H1 (cell line): Measurements from ENCODE around the gene AP5Z1. TPM values are rescaled to one million over a fixed set of nuclear protein-coding genes. Genes with fewer than 3 reads are reported as not detected.

Source experiments
- CTCF ChIA-PET: fragments of 300-600 bp; sonication (Branson Sonifier 250); formaldehyde crosslinking; loops from one replicate; lab custom pipeline; 2021; ENCODE audit not compliant: partially characterized antibody; lab: Charles Lee
- POLR2A ChIA-PET: fragments of 300-600 bp; sonication (Branson Sonifier 250); formaldehyde crosslinking; loops from one replicate; lab custom pipeline; 2021; ENCODE audit warnings: inconsistent platforms; ENCODE audit not compliant: partially characterized antibody; lab: Charles Lee
- DNase-seq, 2 experiments: peaks; one replicate each; pipeline versions ENCODE4 v3.0.0 to v3.0.0-alpha.2; 2010 to 2022; ENCODE audit warnings: low spot score in 2 of 2, low read depth in 1 of 2, mixed read lengths in 1 of 2
- FAIRE-seq: peaks from 2 replicates; lab custom pipeline; 2011; peaks lifted over from hg19 to GRCh38; lab: Jason Lieb, UNC
- H2AFZ ChIP-seq: 2 replicates; pipeline ENCODE4 v1.8.1; 2012; ENCODE audit warnings: low read length, inconsistent platforms
- H2AK5ac ChIP-seq: 2 replicates; pipeline ENCODE4 v1.6.1; 2013; ENCODE audit warnings: low read depth, low read length
- H2BK120ac ChIP-seq: replicated peaks from 2 replicates; pipeline ENCODE3; 2013; ENCODE audit warnings: low read depth, low read length, inconsistent platforms
- H2BK12ac ChIP-seq: 2 replicates; pipeline ENCODE4 v1.6.1; 2013; ENCODE audit warnings: low read depth, low read length
- H2BK15ac ChIP-seq: 2 replicates; pipeline ENCODE4 v1.6.1; 2013; ENCODE audit warnings: low read length
- H2BK20ac ChIP-seq: 2 replicates; pipeline ENCODE4 v1.6.1; 2013; ENCODE audit warnings: low read length
- H2BK5ac ChIP-seq: 2 replicates; pipeline ENCODE4 v1.6.1; 2013; ENCODE audit warnings: low read depth, low read length
- H3K14ac ChIP-seq: 2 replicates; pipeline ENCODE4 v1.6.1; 2013; ENCODE audit warnings: inconsistent platforms; ENCODE audit not compliant: insufficient read length
- H3K18ac ChIP-seq: 2 replicates; pipeline ENCODE4 v1.6.1; 2013; ENCODE audit warnings: low read length; ENCODE audit errors: extremely low read depth
- H3K23ac ChIP-seq: 2 replicates; pipeline ENCODE4 v1.6.1; 2013; ENCODE audit warnings: inconsistent platforms; ENCODE audit not compliant: insufficient read length
- H3K23me2 ChIP-seq: 2 replicates; pipeline ENCODE4 v1.6.1; 2013; ENCODE audit warnings: low read depth, low read length
- H3K27ac ChIP-seq: 2 replicates; pipeline ENCODE4 v1.6.1; 2011; ENCODE audit warnings: low read depth, low read length, inconsistent platforms
- H3K27me3 ChIP-seq, 4 experiments: replicated peaks in 1 of 4; 1 replicate in 1 of 4; 2 replicates in 3 of 4; pipeline versions ENCODE4 v1.6.1 to v1.8.1; 2011 to 2013; ENCODE audit warnings: low read length in 3 of 4, mild to moderate bottlenecking in 3 of 4, inconsistent platforms in 2 of 4, mixed read lengths in 2 of 4, moderate library complexity in 1 of 4; ENCODE audit not compliant: control insufficient read depth in 3 of 4, insufficient read depth in 3 of 4; ENCODE audit errors: extremely low read depth in 1 of 4
- H3K36me3 ChIP-seq, 4 experiments: 2 replicates each; pipeline versions ENCODE4 v1.6.1 to v1.8.1; 2011 to 2013; ENCODE audit warnings: mild to moderate bottlenecking in 4 of 4, low read length in 3 of 4, moderate library complexity in 2 of 4, control low read depth in 1 of 4, inconsistent platforms in 1 of 4; ENCODE audit not compliant: insufficient read depth in 4 of 4, control insufficient read depth in 2 of 4
- H3K4ac ChIP-seq: replicated peaks from 2 replicates; pipeline ENCODE3; 2013; ENCODE audit warnings: low read length, low read depth, mixed read lengths, inconsistent platforms; ENCODE audit not compliant: insufficient read length
- H3K4me1 ChIP-seq, 4 experiments: replicated peaks in 1 of 4; 1 replicate in 1 of 4; 2 replicates in 3 of 4; pipeline versions ENCODE4 v1.6.1 to v1.8.1; 2011 to 2013; ENCODE audit warnings: low read length in 3 of 4, inconsistent platforms in 2 of 4, mixed read lengths in 1 of 4; ENCODE audit not compliant: insufficient read depth in 4 of 4, control insufficient read depth in 3 of 4
- H3K4me2 ChIP-seq, 2 experiments: 2 replicates each; pipeline versions ENCODE4 v1.6.1 to v1.8.1; 2011 to 2013; ENCODE audit warnings: low read depth in 2 of 2, low read length in 2 of 2, control low read depth in 1 of 2, inconsistent platforms in 1 of 2, mild to moderate bottlenecking in 1 of 2; ENCODE audit not compliant: insufficient read depth in 1 of 2
- H3K4me3 ChIP-seq, 4 experiments: fragments of 200-600, 300-600 bp in 1 of 4; sonication (generic), shearing (Covaris generic), sonication (Bioruptor Twin) in 1 of 4; 2 replicates each; pipeline versions ENCODE4 v1.5.1 to v1.8.1; 2011 to 2016; ENCODE audit warnings: low read length in 4 of 4, low read depth in 3 of 4, control low read depth in 2 of 4, inconsistent platforms in 2 of 4, mild to moderate bottlenecking in 2 of 4, mixed read lengths in 1 of 4, moderate library complexity in 1 of 4; ENCODE audit not compliant: insufficient read depth in 2 of 4; ENCODE audit errors: extremely low read depth in 1 of 4
- H3K56ac ChIP-seq: replicated peaks from 2 replicates; pipeline ENCODE3; 2013; ENCODE audit warnings: low read depth, mild to moderate bottlenecking, mixed read lengths, low read length, inconsistent platforms; ENCODE audit not compliant: insufficient read length
- H3K79me1 ChIP-seq: 2 replicates; pipeline ENCODE4 v1.6.1; 2013; ENCODE audit warnings: low read depth, low read length, control low read depth
- H3K79me2 ChIP-seq, 2 experiments: 2 replicates each; pipeline versions ENCODE4 v1.6.1 to v1.8.1; 2012 to 2013; ENCODE audit warnings: low read length in 2 of 2, mild to moderate bottlenecking in 2 of 2, inconsistent platforms in 1 of 2; ENCODE audit not compliant: insufficient read depth in 2 of 2, control insufficient read depth in 1 of 2
- H3K9ac ChIP-seq, 4 experiments: replicated peaks in 1 of 4; 1 replicate in 1 of 4; 2 replicates in 3 of 4; pipeline versions ENCODE4 v1.6.1 to v1.8.1; 2011 to 2013; ENCODE audit warnings: low read depth in 3 of 4, low read length in 3 of 4, control low read depth in 2 of 4, mild to moderate bottlenecking in 2 of 4, moderate library complexity in 2 of 4, inconsistent platforms in 1 of 4; ENCODE audit errors: extremely low read depth in 1 of 4
- H3K9me3 ChIP-seq, 2 experiments: 2 replicates each; pipeline versions ENCODE4 v1.6.1 to v1.8.1; 2012 to 2013; ENCODE audit warnings: mild to moderate bottlenecking in 2 of 2, moderate library complexity in 2 of 2, control low read depth in 1 of 2, inconsistent platforms in 1 of 2, low read depth in 1 of 2, low read length in 1 of 2, mixed read lengths in 1 of 2; ENCODE audit not compliant: insufficient read depth in 2 of 2
- H4K20me1 ChIP-seq, 2 experiments: replicated peaks in 1 of 2; 2 replicates each; pipeline versions ENCODE3 to v1.8.1; 2011 to 2013; ENCODE audit warnings: inconsistent platforms in 2 of 2, low read length in 2 of 2, mild to moderate bottlenecking in 1 of 2; ENCODE audit not compliant: insufficient read depth in 2 of 2, control insufficient read depth in 1 of 2
- H4K5ac ChIP-seq: 2 replicates; pipeline ENCODE4 v1.6.1; 2013; ENCODE audit warnings: low read length, low read depth, mixed read lengths, inconsistent platforms; ENCODE audit not compliant: insufficient read length
- H4K8ac ChIP-seq: 2 replicates; pipeline ENCODE4 v1.8.0; 2013; ENCODE audit warnings: mild to moderate bottlenecking, moderate library complexity, low read length, inconsistent platforms; ENCODE audit not compliant: insufficient read depth; ENCODE audit errors: extremely low read depth
- H4K91ac ChIP-seq: replicated peaks from 2 replicates; pipeline ENCODE3; 2013; ENCODE audit warnings: low read length, mixed read lengths, inconsistent platforms; ENCODE audit not compliant: insufficient read length
- CHD1 ChIP-seq: IDR thresholded peaks from 2 replicates; pipeline ENCODE4 v1.6.1; 2012; ENCODE audit warnings: low read depth, low read length, improper control_type of control experiment
- FOSL1 ChIP-seq: IDR thresholded peaks from 2 replicates; pipeline ENCODE4 v1.6.1; 2011; ENCODE audit warnings: mild to moderate bottlenecking, low read depth, low read length, moderate library complexity; ENCODE audit not compliant: insufficient read depth
- GABPA ChIP-seq: IDR thresholded peaks from 2 replicates; pipeline ENCODE4 v1.6.1; 2011; ENCODE audit warnings: mild to moderate bottlenecking, low read length, moderate library complexity, borderline replicate concordance; ENCODE audit not compliant: insufficient read depth
- WGBS, 2 experiments: shearing (Covaris generic) in 1 of 2; methylation state at CpG; one replicate each; pipeline versions ENCODE4 v1.1.6 to v1.1.7; 2013 to 2015; ENCODE audit warnings: low lambda C conversion rate in 2 of 2, mixed read lengths in 2 of 2, inconsistent platforms in 1 of 2, low coverage in 1 of 2, missing lambda C conversion rate in 1 of 2; ENCODE audit not compliant: insufficient replicate concordance in 2 of 2, insufficient coverage in 1 of 2, insufficient read length in 1 of 2; ENCODE audit errors: extremely low coverage in 1 of 2, missing lambda C conversion rate in 1 of 2; 5-methylcytosine and 5-hydroxymethylcytosine counted together
- polyA plus RNA-seq, 7 experiments: library from polyadenylated mRNA; depleted of rRNA in 3 of 7; stranded (reverse) in 5 of 7; unstranded in 2 of 7; fragments of >200 nt in 5 of 7; fragments of 200-250 nt in 2 of 7; gene quantifications; 1 replicate in 5 of 7; 2 replicates in 1 of 7; 4 replicates in 1 of 7; pipeline versions ENCODE4 v1.2.1 to v1.2.3, GENCODE V29; 2011 to 2013; ENCODE audit warnings: missing spikeins in 2 of 7, mixed read lengths in 2 of 7
- total RNA-seq: library from RNA; stranded (reverse); fragmentation: NEBNext Ultra II Directional; extraction: Animal tissue kit (Norgen Biotek cat#: 25700); gene quantifications from 2 replicates; pipeline ENCODE4 v1.2.1, GENCODE V29; 2021

The AP5Z1 gene
- total and polyA plus RNA-seq, 2 of the 8 experiments (the other 6 are each of a cell fraction or from before 2014, with no cell fraction given): 24.0 to 24.7 TPM

- no peak overlapping the region for H3K9ac ChIP-seq
- no peak overlapping the region for H3K14ac ChIP-seq
- H3K23me2 ChIP-seq: no peaks in the 10 kb centered on the region
- peaks cover 0 to 7% (median 1%) of the 10 kb centered on the region in 4 experiments; a peak in 1 of 7 replicates for H3K4me1 ChIP-seq
- H3K27ac ChIP-seq: no peak overlapping the region
- no peak overlapping the region for H4K8ac ChIP-seq
- WGBS, 2 experiments: 70% methylated on average over 2 of the region's 37 CpGs; no CpG with 5 or more reads in 1 of the 2 experiments
- TF ChIP-seq GABPA (no peak), CHD1 (no peak), FOSL1 (no peak)
- no peak overlapping the region for H2BK5ac ChIP-seq
- H3K9me3 ChIP-seq: no peaks in the 10 kb centered on the region
- POLR2A ChIA-PET: interaction anchor here (0.6 kb wide), 1 partner anchor 278 kb away, joined by 4 read pairs; no protein-coding TSS in a partner anchor
- CTCF ChIA-PET: interaction anchor here (1.1 to 2.2 kb wide), 2 partner anchors 10 to 17 kb away, joined by 7 read pairs; no protein-coding TSS in a partner anchor
- H3K18ac ChIP-seq: no peak overlapping the region
- H4K91ac ChIP-seq: no peak overlapping the region
- DNase-seq (no peak), FAIRE-seq (no peak)
- H3K27me3 ChIP-seq: no peaks in the 10 kb centered on the region
- H3K23ac ChIP-seq: no peak overlapping the region
- no peak overlapping the region for H2BK15ac ChIP-seq
- H3K79me2 ChIP-seq: no peaks in the 10 kb centered on the region
- no peak overlapping the region for H2BK12ac ChIP-seq
- no peak overlapping the region for H3K4me3 ChIP-seq
- no peak overlapping the region for H3K56ac ChIP-seq
- no peak overlapping the region for H2BK120ac ChIP-seq
- H3K4ac ChIP-seq: no peak overlapping the region
- H2AFZ ChIP-seq: no peak overlapping the region
- H4K20me1 ChIP-seq: no peaks in the 10 kb centered on the region
- no peak overlapping the region for H2AK5ac ChIP-seq
- H2BK20ac ChIP-seq: no peak overlapping the region
- H3K79me1 ChIP-seq: no peaks in the 10 kb centered on the region
- H3K36me3 ChIP-seq: no peaks in the 10 kb centered on the region
- no peak overlapping the region for H3K4me2 ChIP-seq
- no peak overlapping the region for H4K5ac ChIP-seq
These were observed 33.1 kb downstream of the AP5Z1 start for GRCh38 chr7:4808565-4808964.
